Neuronal stem cell (in vitro differentiated cells): Measurements from ENCODE around the gene BCL2L13.

ENCODE experiments used
- DNase-seq: peaks from one replicate; pipeline ENCODE4 v3.0.0-alpha.2; 2013; ENCODE audit warnings: low spot score
- H2AFZ ChIP-seq: one replicate; pipeline ENCODE4 v1.6.1; 2013; ENCODE audit warnings: mild to moderate bottlenecking, low read length, inconsistent platforms
- H2AK5ac ChIP-seq: 2 replicates; pipeline ENCODE4 v1.6.1; 2013; ENCODE audit warnings: low read depth, mild to moderate bottlenecking, inconsistent platforms, low read length, moderate library complexity, mixed read lengths
- H2BK120ac ChIP-seq: 2 replicates; pipeline ENCODE4 v1.6.1; 2013; ENCODE audit warnings: low read depth, mild to moderate bottlenecking, inconsistent platforms, low read length, moderate library complexity, mixed read lengths
- H2BK12ac ChIP-seq: one replicate; pipeline ENCODE4 v1.6.1; 2013; ENCODE audit warnings: low read length, inconsistent platforms
- H2BK15ac ChIP-seq: 2 replicates; pipeline ENCODE4 v1.6.1; 2013; ENCODE audit warnings: mild to moderate bottlenecking, low read length, inconsistent platforms, mixed read lengths
- H2BK5ac ChIP-seq: one replicate; pipeline ENCODE4 v1.6.1; 2013; ENCODE audit warnings: inconsistent platforms, mild to moderate bottlenecking, low read length, moderate library complexity
- H3K14ac ChIP-seq: one replicate; pipeline ENCODE4 v1.6.1; 2013; ENCODE audit warnings: low read length, inconsistent platforms
- H3K18ac ChIP-seq: 2 replicates; pipeline ENCODE4 v1.6.1; 2013; ENCODE audit warnings: low read length, inconsistent platforms
- H3K23ac ChIP-seq: 2 replicates; pipeline ENCODE4 v1.6.1; 2013; ENCODE audit warnings: low read depth, mild to moderate bottlenecking, mixed read lengths, low read length, inconsistent platforms; ENCODE audit not compliant: poor library complexity
- H3K27ac ChIP-seq: replicated peaks from 3 replicates; pipeline ENCODE4 v1.5.1; 2013; ENCODE audit warnings: low read length, inconsistent platforms
- H3K27me3 ChIP-seq, 3 experiments: 2 replicates each; pipeline ENCODE4 v1.6.1; 2013; ENCODE audit warnings: low read length in 3 of 3, mild to moderate bottlenecking in 2 of 3, inconsistent platforms in 1 of 3, low read depth in 1 of 3, mixed read lengths in 1 of 3, moderate library complexity in 1 of 3; ENCODE audit not compliant: control insufficient read depth in 3 of 3, insufficient read depth in 3 of 3
- H3K36me3 ChIP-seq, 2 donors: replicated peaks in 1 of 2; 2 replicates each; pipeline ENCODE4 v1.6.1; 2013; ENCODE audit warnings: low read length in 2 of 2; ENCODE audit not compliant: control insufficient read depth in 2 of 2, insufficient read depth in 2 of 2
- H3K4ac ChIP-seq: 2 replicates; pipeline ENCODE4 v1.6.1; 2013; ENCODE audit warnings: inconsistent platforms, mild to moderate bottlenecking, low read length, moderate library complexity
- H3K4me1 ChIP-seq, 2 donors: 1 replicate in 1 of 2; 2 replicates in 1 of 2; pipeline ENCODE4 v1.6.1; 2013; ENCODE audit warnings: low read length in 2 of 2, low read depth in 1 of 2; ENCODE audit not compliant: control insufficient read depth in 2 of 2, insufficient read depth in 1 of 2
- H3K4me2 ChIP-seq: one replicate; pipeline ENCODE4 v1.6.1; 2013; ENCODE audit warnings: mild to moderate bottlenecking, low read length, inconsistent platforms; ENCODE audit not compliant: insufficient read depth, poor library complexity, severe bottlenecking
- H3K4me3 ChIP-seq, 2 donors: 2 replicates each; pipeline ENCODE4 v1.5.1; 2013; ENCODE audit warnings: low read length in 2 of 2, mild to moderate bottlenecking in 2 of 2, inconsistent platforms in 1 of 2, moderate library complexity in 1 of 2
- H3K79me1 ChIP-seq: one replicate; pipeline ENCODE4 v1.6.1; 2013; ENCODE audit warnings: low read depth, mild to moderate bottlenecking, inconsistent platforms, low read length, moderate library complexity
- H3K9ac ChIP-seq: one replicate; pipeline ENCODE4 v1.6.1; 2013; ENCODE audit warnings: mild to moderate bottlenecking, low read depth, low read length, inconsistent platforms; ENCODE audit not compliant: poor library complexity
- H3K9me3 ChIP-seq, 2 donors: replicated peaks in 1 of 2; 2 replicates each; pipeline versions ENCODE3 to v1.6.1; 2013; ENCODE audit warnings: low read length in 2 of 2, mild to moderate bottlenecking in 2 of 2, inconsistent platforms in 1 of 2, low read depth in 1 of 2, mixed read lengths in 1 of 2, moderate library complexity in 1 of 2; ENCODE audit not compliant: control insufficient read depth in 2 of 2, insufficient read depth in 1 of 2
- H4K8ac ChIP-seq: one replicate; pipeline ENCODE4 v1.6.1; 2013; ENCODE audit warnings: low read depth, mild to moderate bottlenecking, inconsistent platforms, low read length, moderate library complexity
- H4K91ac ChIP-seq: one replicate; pipeline ENCODE4 v1.6.1; 2013; ENCODE audit warnings: low read length, low read depth, mild to moderate bottlenecking, inconsistent platforms; ENCODE audit not compliant: poor library complexity
- WGBS, 2 donors: extraction: QIAGEN DNeasy Blood & Tissue Kit; methylation state at CpG; one replicate each; pipeline ENCODE4 v1.1.7; 2013; ENCODE audit warnings: missing lambda C conversion rate in 2 of 2, mixed read lengths in 1 of 2; ENCODE audit not compliant: insufficient read length in 2 of 2, insufficient replicate concordance in 1 of 2; ENCODE audit errors: extremely low coverage in 2 of 2; 5-methylcytosine and 5-hydroxymethylcytosine counted together

The BCL2L13 gene

GRCh38 chr22:17647991-17648390, 9.4 kb downstream of the BCL2L13 start:
- DNase-seq: no peak
- no peak overlapping the region for H3K9ac ChIP-seq
- no peak overlapping the region for H2BK12ac ChIP-seq
- no peaks in the 10 kb centered on the region for H3K27me3 ChIP-seq
- H3K14ac ChIP-seq: no peak overlapping the region
- no peak overlapping the region for H3K4me3 ChIP-seq
- WGBS, 2 donors: no CpG with 5 or more reads among the region's 5 CpGs
- H2BK5ac ChIP-seq: no peak overlapping the region
- H3K79me1 ChIP-seq: no peaks in the 10 kb centered on the region
- no peak overlapping the region for H2AFZ ChIP-seq
- no peaks in the 10 kb centered on the region for H3K4me1 ChIP-seq
- H3K18ac ChIP-seq: no peak overlapping the region
- H4K91ac ChIP-seq: no peak overlapping the region
- H4K8ac ChIP-seq: no peak overlapping the region
- H3K4ac ChIP-seq: no peak overlapping the region
- no peak overlapping the region for H3K27ac ChIP-seq
- no peak overlapping the region for H2BK120ac ChIP-seq
- H3K23ac ChIP-seq: no peak overlapping the region
- peaks cover 0 to 14% of the 10 kb centered on the region in 2 donors for H3K36me3 ChIP-seq
- H3K9me3 ChIP-seq: no peaks in the 10 kb centered on the region
- H2BK15ac ChIP-seq: no peak overlapping the region
- H3K4me2 ChIP-seq: no peak overlapping the region
- no peak overlapping the region for H2AK5ac ChIP-seq

- Histone ChIP-seq H2BK15ac (no peak overlapping the region), H3K14ac (no peak overlapping the region), H2BK120ac (no peak overlapping the region), H3K27ac (no peak overlapping the region), H3K4me2 (no peak overlapping the region), H3K79me1 (no peaks in the 10 kb centered on the region), H3K9me3 (no peaks in the 10 kb centered on the region), H4K91ac (no peak overlapping the region), H3K18ac (no peak overlapping the region), H3K4me3 (no peak overlapping the region), H3K4ac (no peak overlapping the region), H4K8ac (no peak overlapping the region), H2BK12ac (no peak overlapping the region), H3K27me3 (no peaks in the 10 kb centered on the region), H3K4me1 (no peaks in the 10 kb centered on the region), H3K9ac (no peak overlapping the region), H3K23ac (no peak overlapping the region), H2AK5ac (no peak overlapping the region), H2AFZ (no peak overlapping the region), H3K36me3 (peaks cover 0 to 13% of the 10 kb centered on the region in 2 donors), H2BK5ac (no peak overlapping the region)
- no peak for DNase-seq
- no CpG with 5 or more reads among the region's 1 CpG for WGBS, 2 donors
Measured at GRCh38 chr22:17648569-17648968, 10.0 kb downstream of the BCL2L13 start.

GRCh38 chr22:17655289-17655688, 16.7 kb downstream of the BCL2L13 start:
- H2BK120ac ChIP-seq: no peak overlapping the region
- H3K23ac ChIP-seq: no peak overlapping the region
- no CpG with 5 or more reads among the region's 3 CpGs for WGBS, 2 donors
- H2AFZ ChIP-seq: no peak overlapping the region
- no peak overlapping the region for H3K18ac ChIP-seq
- H2BK12ac ChIP-seq: no peak overlapping the region
- H3K36me3 ChIP-seq: peaks cover 0 to 40% of the 10 kb centered on the region in 2 donors
- H3K27ac ChIP-seq: no peak overlapping the region
- no peak overlapping the region for H2BK15ac ChIP-seq
- H3K9ac ChIP-seq: no peak overlapping the region
- H2AK5ac ChIP-seq: no peak overlapping the region
- H3K4me3 ChIP-seq: no peak overlapping the region
- DNase-seq: no peak
- H2BK5ac ChIP-seq: no peak overlapping the region
- no peak overlapping the region for H3K4me2 ChIP-seq
- no peak overlapping the region for H4K8ac ChIP-seq
- H3K27me3 ChIP-seq: no peaks in the 10 kb centered on the region
- no peak overlapping the region for H3K4ac ChIP-seq
- H3K4me1 ChIP-seq: no peaks in the 10 kb centered on the region
- H3K14ac ChIP-seq: no peak overlapping the region
- no peaks in the 10 kb centered on the region for H3K79me1 ChIP-seq
- H4K91ac ChIP-seq: no peak overlapping the region
- H3K9me3 ChIP-seq: no peaks in the 10 kb centered on the region

- H4K91ac ChIP-seq: no peak overlapping the region
- no peak overlapping the region for H2BK12ac ChIP-seq
- no peak overlapping the region for H2BK120ac ChIP-seq
- H3K18ac ChIP-seq: no peak overlapping the region
- H3K4me1 ChIP-seq: no peaks in the 10 kb centered on the region
- H3K36me3 ChIP-seq: peaks cover 0 to 53% of the 10 kb centered on the region in 2 donors
- no peaks in the 10 kb centered on the region for H3K9me3 ChIP-seq
- H3K9ac ChIP-seq: no peak overlapping the region
- no peak overlapping the region for H3K27ac ChIP-seq
- no peak overlapping the region for H3K4me2 ChIP-seq
- no peak overlapping the region for H2BK15ac ChIP-seq
- H2BK5ac ChIP-seq: no peak overlapping the region
- H3K23ac ChIP-seq: no peak overlapping the region
- no peak overlapping the region for H2AK5ac ChIP-seq
- H4K8ac ChIP-seq: no peak overlapping the region
- H3K14ac ChIP-seq: no peak overlapping the region
- H2AFZ ChIP-seq: no peak overlapping the region
- H3K79me1 ChIP-seq: no peaks in the 10 kb centered on the region
- WGBS, 2 donors: no CpG with 5 or more reads among the region's 10 CpGs
- no peaks in the 10 kb centered on the region for H3K27me3 ChIP-seq
- H3K4me3 ChIP-seq: no peak overlapping the region
- no peak for DNase-seq
- H3K4ac ChIP-seq: no peak overlapping the region
Measured at GRCh38 chr22:17656870-17657395, 18.4 kb downstream of the BCL2L13 start.
